ENCODE measurements around the gene EMC8.
A peak's percentile ranks its signal among the peaks of the same experiment; 100 is the strongest.

EMC8 gene

DNA sequence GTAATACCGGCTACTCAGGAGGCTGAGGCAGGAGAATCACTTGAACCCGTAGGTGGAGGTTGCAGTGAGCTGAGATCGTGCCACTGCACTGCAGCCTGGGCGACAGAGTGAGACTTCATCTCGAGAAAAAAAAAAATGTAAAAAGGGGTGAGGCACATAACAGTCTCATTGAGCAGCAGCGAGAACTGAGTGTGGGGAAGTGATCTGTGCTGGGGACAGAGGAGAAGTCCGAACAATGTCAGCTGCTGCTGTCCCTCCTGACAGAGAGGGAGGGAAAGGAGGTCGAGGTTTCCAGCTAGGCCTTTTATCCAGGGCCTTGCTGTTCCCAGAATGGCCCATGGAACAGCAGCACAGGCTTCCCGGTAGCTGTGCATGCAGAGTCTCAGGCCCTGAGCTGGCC lies 62.4 kb downstream of the EMC8 start:
- in situ Hi-C loops (cut with MboI; ENCODE audit: low pct_unique_long_range_greater_than_20kb, low sequenced_read_pairs, unreplicated experiment): no loop called here
- TF ChIP-seq, protein P1, sequence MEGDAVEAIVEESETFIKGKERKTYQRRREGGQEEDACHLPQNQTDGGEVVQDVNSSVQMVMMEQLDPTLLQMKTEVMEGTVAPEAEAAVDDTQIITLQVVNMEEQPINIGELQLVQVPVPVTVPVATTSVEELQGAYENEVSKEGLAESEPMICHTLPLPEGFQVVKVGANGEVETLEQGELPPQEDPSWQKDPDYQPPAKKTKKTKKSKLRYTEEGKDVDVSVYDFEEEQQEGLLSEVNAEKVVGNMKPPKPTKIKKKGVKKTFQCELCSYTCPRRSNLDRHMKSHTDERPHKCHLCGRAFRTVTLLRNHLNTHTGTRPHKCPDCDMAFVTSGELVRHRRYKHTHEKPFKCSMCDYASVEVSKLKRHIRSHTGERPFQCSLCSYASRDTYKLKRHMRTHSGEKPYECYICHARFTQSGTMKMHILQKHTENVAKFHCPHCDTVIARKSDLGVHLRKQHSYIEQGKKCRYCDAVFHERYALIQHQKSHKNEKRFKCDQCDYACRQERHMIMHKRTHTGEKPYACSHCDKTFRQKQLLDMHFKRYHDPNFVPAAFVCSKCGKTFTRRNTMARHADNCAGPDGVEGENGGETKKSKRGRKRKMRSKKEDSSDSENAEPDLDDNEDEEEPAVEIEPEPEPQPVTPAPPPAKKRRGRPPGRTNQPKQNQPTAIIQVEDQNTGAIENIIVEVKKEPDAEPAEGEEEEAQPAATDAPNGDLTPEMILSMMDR (IDR thresholded peaks at IDR 0.05; ENCODE audit: extremely low read depth, insufficient read depth, missing control alignments): no peak
- no peak for DNase-seq (ENCODE audit: low spot score)

DNA sequence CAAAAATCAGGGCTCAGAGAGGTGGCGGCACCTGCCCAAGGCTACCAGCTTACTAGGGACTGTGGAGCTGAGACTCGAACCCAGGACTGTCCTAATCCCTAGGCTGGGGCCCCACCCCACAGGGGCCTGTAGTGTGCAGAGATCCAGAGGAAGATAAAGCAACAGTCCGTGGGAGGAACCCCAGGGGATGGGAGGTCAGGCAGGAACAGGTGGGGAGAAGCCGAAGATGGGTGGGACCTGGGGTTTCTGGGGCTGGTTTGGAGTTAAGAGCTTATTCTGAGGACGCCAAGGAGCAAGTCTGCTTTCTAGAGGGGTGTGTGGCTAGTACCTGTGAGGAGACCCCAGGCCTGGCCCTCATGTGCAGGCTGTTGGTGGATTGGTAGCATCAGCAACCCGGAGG lies 63.4 kb downstream of the EMC8 start:
- TF ChIP-seq, protein P1 (IDR thresholded peaks at IDR 0.05; ENCODE audit: extremely low read depth, insufficient read depth, missing control alignments): no peak
- in situ Hi-C loops (cut with MboI; ENCODE audit: low pct_unique_long_range_greater_than_20kb, low sequenced_read_pairs, unreplicated experiment): no loop called here
- no peak for DNase-seq (ENCODE audit: low spot score)

DNA sequence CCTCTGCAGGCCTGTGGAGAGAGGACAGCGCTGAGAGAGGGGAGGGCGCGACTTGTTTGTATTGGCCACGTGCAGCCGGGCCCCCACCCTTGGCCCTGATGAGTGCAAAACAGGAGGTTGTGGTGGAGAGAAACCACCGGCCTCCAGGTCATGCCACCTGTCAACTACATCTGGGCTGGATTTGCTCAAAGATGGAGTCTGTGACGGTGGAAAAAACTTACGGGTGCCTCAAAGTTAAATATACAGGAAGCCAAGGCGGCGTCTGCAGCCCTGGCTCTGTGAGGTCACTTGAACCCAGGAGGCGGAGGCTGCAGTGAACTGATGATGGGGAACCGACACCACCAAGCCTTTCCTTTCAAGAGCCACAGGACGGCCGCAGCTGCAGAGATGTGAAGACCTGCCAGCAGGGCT lies 64.1 kb downstream of the EMC8 start:
- in situ Hi-C loops (cut with MboI; ENCODE audit: low pct_unique_long_range_greater_than_20kb, low sequenced_read_pairs, unreplicated experiment): no loop called here
- peak; percentile 77 for DNase-seq (ENCODE audit: low spot score)
- TF ChIP-seq, protein P1 (IDR thresholded peaks at IDR 0.05; ENCODE audit: extremely low read depth, insufficient read depth, missing control alignments): no peak

DNA sequence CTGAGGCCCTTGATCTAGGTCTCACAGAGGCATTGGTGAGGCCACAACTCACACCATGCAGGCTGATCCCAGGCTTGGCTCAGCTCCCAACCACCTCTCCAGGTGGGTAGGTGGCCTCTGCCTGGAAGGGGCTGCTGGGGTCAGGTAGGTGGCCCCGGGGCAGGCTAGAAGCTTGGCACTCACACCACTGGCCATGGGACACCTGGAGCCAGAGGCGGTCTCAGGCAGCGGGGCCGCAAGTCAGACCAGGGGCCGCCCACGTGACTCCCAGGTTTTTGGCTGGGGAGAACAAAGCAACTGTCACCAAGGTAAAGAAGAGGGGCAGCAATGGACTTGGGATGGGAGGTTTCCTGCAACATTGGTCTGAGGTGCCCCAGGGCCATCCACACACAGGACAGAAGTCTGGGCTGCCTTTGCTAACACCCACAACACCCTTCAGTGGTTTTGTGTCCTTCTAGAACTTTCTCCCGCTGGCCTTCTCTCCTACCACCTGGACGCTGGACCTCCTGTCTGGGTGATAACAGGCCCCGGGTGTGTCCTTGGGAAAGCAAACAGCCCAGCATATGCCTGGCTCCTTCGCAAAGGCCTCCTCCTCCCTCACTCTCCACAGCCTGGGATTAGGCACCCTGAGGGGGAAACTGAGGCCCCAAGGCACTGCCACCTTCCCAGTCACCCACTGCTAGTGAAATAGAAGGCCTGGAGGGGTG lies 64.9 kb downstream of the EMC8 start:
- TF ChIP-seq, protein P1 (IDR thresholded peaks at IDR 0.05; ENCODE audit: extremely low read depth, insufficient read depth, missing control alignments): no peak
- no peak for DNase-seq (ENCODE audit: low spot score)
- in situ Hi-C loops (cut with MboI; ENCODE audit: low pct_unique_long_range_greater_than_20kb, low sequenced_read_pairs, unreplicated experiment): no loop called here

DNA sequence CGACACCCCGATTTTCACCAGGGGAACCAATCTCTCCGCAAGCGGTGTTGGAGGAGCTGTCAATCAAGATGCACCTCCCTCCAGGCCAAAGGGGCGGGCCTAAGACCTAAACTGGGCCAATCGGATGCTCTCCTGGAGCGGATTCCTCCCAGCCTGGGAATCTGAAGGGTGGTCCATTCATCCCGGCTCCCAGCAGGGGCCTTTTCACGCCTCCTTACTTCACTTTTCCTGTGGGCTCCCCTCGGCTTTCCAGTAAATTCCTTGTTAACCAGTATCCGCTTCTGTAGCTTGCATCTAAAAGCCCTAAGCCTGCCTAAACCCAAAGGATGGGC lies 65.5 kb downstream of the EMC8 start:
- DNase-seq (ENCODE audit: low spot score): no peak
- in situ Hi-C loops (cut with MboI; ENCODE audit: low pct_unique_long_range_greater_than_20kb, low sequenced_read_pairs, unreplicated experiment): no loop called here
- TF ChIP-seq, protein P1 (IDR thresholded peaks at IDR 0.05; ENCODE audit: extremely low read depth, insufficient read depth, missing control alignments): no peak

DNA sequence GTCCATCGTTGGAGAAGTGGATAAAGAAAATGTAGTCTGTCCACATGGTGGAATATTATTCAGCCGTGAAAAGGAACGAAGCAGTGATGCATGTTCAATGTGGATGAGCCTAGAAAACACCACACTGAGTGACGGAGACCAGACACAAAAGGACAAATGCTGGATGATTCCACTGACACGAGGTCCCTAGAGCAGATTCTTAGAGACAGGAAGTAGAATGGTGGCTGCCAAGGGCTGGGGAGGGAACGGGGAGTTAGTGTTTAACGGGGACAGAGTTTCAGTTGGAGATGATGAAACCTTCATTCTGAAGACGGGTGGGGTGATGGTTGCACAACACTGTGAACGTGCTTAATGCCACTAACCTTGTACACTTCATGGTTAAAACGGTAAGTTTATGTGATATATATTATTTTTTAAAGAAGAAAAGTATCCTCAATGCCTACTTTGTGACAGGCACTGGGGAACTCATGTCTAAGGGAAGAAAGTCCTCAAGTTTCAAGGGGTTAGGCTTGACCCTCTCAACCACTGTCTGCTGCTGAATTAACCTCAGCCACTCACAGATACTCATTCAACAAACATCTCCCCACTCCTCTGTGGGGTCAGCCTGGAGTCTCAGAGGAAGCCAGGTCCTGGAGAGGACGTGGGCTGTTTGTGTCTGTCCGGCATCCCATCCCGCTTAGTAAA lies 66.0 kb downstream of the EMC8 start:
- no peak for DNase-seq (ENCODE audit: low spot score)
- TF ChIP-seq, protein P1 (IDR thresholded peaks at IDR 0.05; ENCODE audit: extremely low read depth, insufficient read depth, missing control alignments): no peak
- in situ Hi-C loops (cut with MboI; ENCODE audit: low pct_unique_long_range_greater_than_20kb, low sequenced_read_pairs, unreplicated experiment): no loop called here

Data from GM13977 (cell line).